Measurements from ENCODE around the gene FCHSD2. TPM values are rescaled to one million over a fixed set of nuclear protein-coding genes. Genes with fewer than 3 reads are reported as not detected.
"Not testable (repeated sequence)": the region's sequence is repeated elsewhere in the genome, so short reads cannot be mapped to it uniquely, and the experiment has no call there.

The FCHSD2 gene
- total and polyA plus RNA-seq, 8 donors = 5.5 to 22.5 (median 10.4) TPM

GRCh38 chr11:72921028-72921716 is 220.9 kb downstream of the FCHSD2 start:
- Histone ChIP-seq H3K27me3 (no peaks in the 10 kb centered on the region), H3K4me3 (no peak overlapping the region), H3K36me3 (no peaks in the 10 kb centered on the region), H3K27ac (no peak overlapping the region), H3K4me1 (peaks cover 0 to 8% (median 0%) of the 10 kb centered on the region in 3 donors), H3K9me3 (no peaks in the 10 kb centered on the region)
- TF ChIP-seq, protein P1, sequence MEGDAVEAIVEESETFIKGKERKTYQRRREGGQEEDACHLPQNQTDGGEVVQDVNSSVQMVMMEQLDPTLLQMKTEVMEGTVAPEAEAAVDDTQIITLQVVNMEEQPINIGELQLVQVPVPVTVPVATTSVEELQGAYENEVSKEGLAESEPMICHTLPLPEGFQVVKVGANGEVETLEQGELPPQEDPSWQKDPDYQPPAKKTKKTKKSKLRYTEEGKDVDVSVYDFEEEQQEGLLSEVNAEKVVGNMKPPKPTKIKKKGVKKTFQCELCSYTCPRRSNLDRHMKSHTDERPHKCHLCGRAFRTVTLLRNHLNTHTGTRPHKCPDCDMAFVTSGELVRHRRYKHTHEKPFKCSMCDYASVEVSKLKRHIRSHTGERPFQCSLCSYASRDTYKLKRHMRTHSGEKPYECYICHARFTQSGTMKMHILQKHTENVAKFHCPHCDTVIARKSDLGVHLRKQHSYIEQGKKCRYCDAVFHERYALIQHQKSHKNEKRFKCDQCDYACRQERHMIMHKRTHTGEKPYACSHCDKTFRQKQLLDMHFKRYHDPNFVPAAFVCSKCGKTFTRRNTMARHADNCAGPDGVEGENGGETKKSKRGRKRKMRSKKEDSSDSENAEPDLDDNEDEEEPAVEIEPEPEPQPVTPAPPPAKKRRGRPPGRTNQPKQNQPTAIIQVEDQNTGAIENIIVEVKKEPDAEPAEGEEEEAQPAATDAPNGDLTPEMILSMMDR (IDR thresholded peaks at IDR 0.05) = no peak
- FAIRE-seq = no peak
- intact Hi-C loops (cut with DNase I) = loop anchor here in 2 of 3 donors (10.0 kb wide), 2 partner anchors 254 to 264 kb away; no protein-coding TSS in a partner anchor
- no peak for ATAC-seq
- DNase-seq = no peak
- 51% methylated on average over 5 of the region's 5 CpGs for WGBS, 2 donors

- no peaks in the 10 kb centered on the region for H3K27me3 ChIP-seq
- H3K36me3 ChIP-seq = no peaks in the 10 kb centered on the region
- H3K4me3 ChIP-seq = no peak overlapping the region
- H3K9me3 ChIP-seq = no peaks in the 10 kb centered on the region
- TF ChIP-seq, protein P1 (IDR thresholded peaks at IDR 0.05) = no peak
- FAIRE-seq (no peak), ATAC-seq (no peak), DNase-seq (no peak)
- intact Hi-C loops (cut with DNase I) = loop anchor here in 2 of 3 donors (10.0 kb wide), 2 partner anchors 255 to 265 kb away; no protein-coding TSS in a partner anchor
- peaks cover 0 to 8% (median 0%) of the 10 kb centered on the region in 3 donors for H3K4me1 ChIP-seq
- no peak overlapping the region for H3K27ac ChIP-seq
These were observed 222.1 kb downstream of the FCHSD2 start for GRCh38 chr11:72920001-72920400.

DNA sequence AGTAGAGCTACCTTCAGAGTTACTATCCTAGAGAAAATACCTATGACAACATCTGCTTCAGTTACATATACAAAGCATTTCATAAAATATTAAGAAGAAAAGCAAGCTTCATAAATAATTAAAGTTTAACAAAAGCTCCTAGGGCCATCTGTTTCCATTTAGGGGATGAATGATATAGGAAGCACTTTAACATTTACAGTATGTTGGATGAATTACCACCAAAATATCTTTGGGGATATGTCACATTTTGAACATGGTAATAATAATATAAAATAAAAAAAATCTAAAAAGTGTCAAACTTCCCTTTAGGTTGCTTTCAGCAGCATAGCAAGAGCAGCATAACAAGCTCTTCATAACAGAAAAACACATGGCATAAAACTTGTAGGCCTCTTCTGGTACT is 223.3 kb downstream of the FCHSD2 start:
- Histone ChIP-seq H3K4me3 (no peak overlapping the region), H3K9me3 (no peaks in the 10 kb centered on the region), H3K27me3 (no peaks in the 10 kb centered on the region), H3K36me3 (no peaks in the 10 kb centered on the region), H3K27ac (no peak overlapping the region), H3K4me1 (peaks cover 0 to 8% (median 0%) of the 10 kb centered on the region in 3 donors)
- intact Hi-C loops (cut with DNase I) = no loop called here
- DNase-seq = no peak
- TF ChIP-seq, protein P1 (IDR thresholded peaks at IDR 0.05) = no peak
- ATAC-seq = no peak
- FAIRE-seq = no peak

DNA sequence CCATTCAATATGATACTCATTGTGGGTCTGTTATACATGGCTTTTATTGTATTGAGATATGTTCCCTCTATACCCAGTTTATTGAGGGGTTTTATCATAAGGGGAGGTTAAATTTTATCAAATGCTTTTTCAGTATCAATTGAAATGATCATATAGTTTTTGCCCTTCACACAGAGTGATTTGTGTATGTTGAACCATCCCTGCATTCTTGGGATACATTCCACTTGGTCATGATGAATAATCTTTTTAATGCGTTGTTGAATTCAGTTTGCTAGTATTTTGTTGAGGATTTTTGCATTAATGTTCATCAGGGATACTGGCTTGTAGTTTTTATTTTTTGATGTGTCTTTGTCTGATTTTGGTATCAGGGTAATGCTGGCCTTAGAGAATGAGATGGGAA is 229.9 kb downstream of the FCHSD2 start:
- Histone ChIP-seq H3K36me3 (no peaks in the 10 kb centered on the region), H3K27me3 (no peaks in the 10 kb centered on the region), H3K9me3 (no peaks in the 10 kb centered on the region), H3K4me3 (no peak overlapping the region), H3K27ac (no peak overlapping the region), H3K4me1 (no peaks in the 10 kb centered on the region)
- FAIRE-seq (no peak), ATAC-seq (no peak), DNase-seq (no peak)
- TF ChIP-seq, protein P1 (IDR thresholded peaks at IDR 0.05) = no peak
- intact Hi-C loops (cut with DNase I) = no loop called here
- 96 to 100% methylated on average over 1 of the region's 1 CpG for WGBS, 2 donors

DNA sequence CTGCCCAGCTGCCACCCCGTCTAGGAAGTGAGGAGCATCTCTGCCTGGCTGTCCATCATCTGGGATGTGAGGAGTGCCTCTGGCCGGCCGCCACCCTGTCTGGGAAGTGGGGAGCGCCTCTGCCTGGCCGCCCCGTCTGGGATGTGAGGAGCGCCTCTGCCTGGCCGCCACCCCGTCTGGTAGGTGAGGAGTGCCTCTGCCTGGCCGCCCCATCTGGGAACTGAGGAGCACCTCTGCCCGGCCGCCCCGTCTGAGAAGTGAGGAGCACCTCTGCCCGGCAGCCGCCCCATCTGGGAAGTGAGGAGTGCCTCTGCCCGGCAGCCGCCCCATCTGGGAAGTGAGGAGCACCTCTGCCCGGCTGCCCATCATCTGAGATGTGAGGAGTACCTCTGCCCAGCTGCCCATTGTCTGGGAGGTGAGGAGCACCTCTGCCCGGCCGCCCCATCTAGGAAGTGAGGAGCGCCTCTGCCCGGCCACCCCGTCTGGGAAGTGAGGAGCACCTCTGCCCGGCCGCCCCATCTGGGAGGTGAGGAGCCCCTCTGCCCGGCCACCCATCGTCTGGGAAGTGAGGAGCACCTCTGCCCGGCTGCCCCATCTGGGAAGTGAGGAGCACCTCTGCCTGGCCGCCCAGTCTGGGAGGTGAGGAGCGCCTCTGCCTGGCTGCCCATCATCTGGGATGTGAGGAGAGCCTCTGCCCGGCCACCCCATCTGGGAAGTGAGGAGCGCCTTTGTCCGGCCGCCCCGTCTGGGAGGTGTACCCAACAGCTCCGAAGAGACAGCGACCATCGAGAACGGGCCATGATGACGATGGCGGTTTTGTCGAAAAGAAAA is 232.3 kb downstream of the FCHSD2 start:
- H3K36me3 ChIP-seq; intact Hi-C loops (cut with DNase I); ATAC-seq; H3K4me1 ChIP-seq; H3K27me3 ChIP-seq; FAIRE-seq; H3K27ac ChIP-seq; H3K9me3 ChIP-seq; H3K4me3 ChIP-seq: not testable (repeated sequence)
- 94% methylated on average over 39 to 42 of the region's 42 CpGs for WGBS, 2 donors
- peak in 1 of 6 donors; percentile 62 for DNase-seq
